ENCODE data around the gene LAD1. TPM values are rescaled to one million over a fixed set of nuclear protein-coding genes. Genes with fewer than 3 reads are reported as not detected.

Gene LAD1
- total and polyA plus RNA-seq, 2 of the 13 experiments (the other 11 are each of a cell fraction or from before 2014, with no cell fraction given), result 10.8 to 65.6 TPM

GRCh38 chr1:201371276-201371675, 27.8 kb downstream of the LAD1 start:
- DNase-seq (ENCODE audit: low spot score) (no peak), FAIRE-seq (no peak), ATAC-seq (no peak)
- TF ChIP-seq ZBTB34 (CRISPR knock-in tag; IDR thresholded peaks at IDR 0.05), result no peak
- no peak for TF ChIP-seq BRD4 (CRISPR knock-in tag; IDR thresholded peaks at IDR 0.05)
- no peak for TF ChIP-seq ZBTB37 (CRISPR knock-in tag; IDR thresholded peaks at IDR 0.05)
- TF ChIP-seq ZNF589 (CRISPR knock-in tag; conservative IDR thresholded peaks at IDR 0.05), result no peak
- H3K4me1 ChIP-seq (ENCODE audit: insufficient read depth, low read length), result no peaks in the 10 kb centered on the region
- POLR2A ChIA-PET, result no interaction called here
- no peaks in the 10 kb centered on the region for H3K9me3 ChIP-seq (ENCODE audit: low read length)
- H3K4me2 ChIP-seq (ENCODE audit: low read depth, low read length), result no peak overlapping the region
- intact Hi-C loops (cut with micrococcal nuclease; ENCODE audit: unreplicated experiment), result no loop called here
- BruUV-seq (replicated peaks), result no TSS peak
- H3K4me3 ChIP-seq (replicated peaks in 1 of 3; ENCODE audit: insufficient read depth in 1 of 3, low read depth in 2 of 3, low read length in 3 of 3), result no peak overlapping the region
- in situ Hi-C loops (cut with HindIII; ENCODE audit: extremely low pct_ligation_motif_present, low pct_unique_long_range_greater_than_20kb), result no loop called here
- H3K79me2 ChIP-seq (ENCODE audit: insufficient read depth, low read length), result no peaks in the 10 kb centered on the region
- peaks cover 10 to 62% of the 10 kb centered on the region in 2 experiments for H3K27me3 ChIP-seq (ENCODE audit: control insufficient read depth in 1 of 2, insufficient read depth in 2 of 2, low read length in 2 of 2)
- no peaks in the 10 kb centered on the region for H4K20me1 ChIP-seq (ENCODE audit: insufficient read depth, low read length)
- H3K27ac ChIP-seq (ENCODE audit: extremely low read length, insufficient read depth, low read length), result no peak overlapping the region
- H2AFZ ChIP-seq (ENCODE audit: low read length), result no peak overlapping the region
- H3K9ac ChIP-seq (ENCODE audit: insufficient read depth, low read depth, low read length), result no peak overlapping the region
- WGBS (ENCODE audit: low lambda C conversion rate), result 21% methylated on average over 9 of the region's 9 CpGs
- no peaks in the 10 kb centered on the region for H3K36me3 ChIP-seq (replicated peaks in 1 of 2; ENCODE audit: control insufficient read depth in 1 of 2, insufficient read depth in 2 of 2, low read length in 2 of 2)
- CTCF ChIA-PET (ENCODE audit: low intra/inter-chr PET ratio, low total read pairs), result no interaction called here

GRCh38 chr1:201370500-201370899, 28.6 kb downstream of the LAD1 start:
- 0% methylated on average over 3 of the region's 3 CpGs for WGBS (ENCODE audit: low lambda C conversion rate)
- Histone ChIP-seq H3K9ac (ENCODE audit: insufficient read depth, low read depth, low read length) (no peak overlapping the region), H3K36me3 (replicated peaks in 1 of 2; ENCODE audit: control insufficient read depth in 1 of 2, insufficient read depth in 2 of 2, low read length in 2 of 2) (no peaks in the 10 kb centered on the region), H3K4me2 (ENCODE audit: low read depth, low read length) (no peak overlapping the region), H3K9me3 (ENCODE audit: low read length) (no peaks in the 10 kb centered on the region), H2AFZ (ENCODE audit: low read length) (no peak overlapping the region), H4K20me1 (ENCODE audit: insufficient read depth, low read length) (no peaks in the 10 kb centered on the region), H3K4me1 (ENCODE audit: insufficient read depth, low read length) (no peaks in the 10 kb centered on the region), H3K27me3 (ENCODE audit: control insufficient read depth in 1 of 2, insufficient read depth in 2 of 2, low read length in 2 of 2) (peaks cover 10 to 55% of the 10 kb centered on the region in 2 experiments; a peak in 4 of 5 replicates), H3K79me2 (ENCODE audit: insufficient read depth, low read length) (no peaks in the 10 kb centered on the region), H3K27ac (ENCODE audit: extremely low read length, insufficient read depth, low read length) (no peak overlapping the region), H3K4me3 (replicated peaks in 1 of 3; ENCODE audit: insufficient read depth in 1 of 3, low read depth in 2 of 3, low read length in 3 of 3) (no peak overlapping the region)
- FAIRE-seq (no peak), DNase-seq (ENCODE audit: low spot score) (no peak), ATAC-seq (no peak)
- intact Hi-C loops (cut with micrococcal nuclease; ENCODE audit: unreplicated experiment) (no loop called here), in situ Hi-C loops (cut with HindIII; ENCODE audit: extremely low pct_ligation_motif_present, low pct_unique_long_range_greater_than_20kb) (no loop called here)
- no TSS peak for BruUV-seq (replicated peaks)
- ChIA-PET POLR2A (no interaction called here), CTCF (ENCODE audit: low intra/inter-chr PET ratio, low total read pairs) (no interaction called here)
- no peak for TF ChIP-seq PRMT3 (CRISPR knock-in tag; IDR thresholded peaks at IDR 0.05; ENCODE audit: borderline replicate concordance, low read depth)
- TF ChIP-seq ZNF773 (CRISPR knock-in tag; IDR thresholded peaks at IDR 0.05; ENCODE audit: borderline replicate concordance), result no peak
- TF ChIP-seq ZBTB3 (CRISPR knock-in tag; IDR thresholded peaks at IDR 0.05; ENCODE audit: borderline replicate concordance, low read depth), result no peak
- no peak for TF ChIP-seq RFX3 (CRISPR knock-in tag; IDR thresholded peaks at IDR 0.05)
- no peak for TF ChIP-seq NFYC (CRISPR knock-in tag; IDR thresholded peaks at IDR 0.05)
- no peak for TF ChIP-seq ATF1 (CRISPR knock-in tag; IDR thresholded peaks at IDR 0.05)
- TF ChIP-seq ZNF296 (CRISPR knock-in tag; conservative IDR thresholded peaks at IDR 0.05), result no peak
- no peak for TF ChIP-seq JUNB (CRISPR knock-in tag; IDR thresholded peaks at IDR 0.05; ENCODE audit: borderline replicate concordance)
- TF ChIP-seq TFE3 (CRISPR knock-in tag; IDR thresholded peaks at IDR 0.05), result no peak
- TF ChIP-seq GATAD2A (CRISPR knock-in tag; IDR thresholded peaks at IDR 0.05), result no peak
- TF ChIP-seq SRSF9 (IDR thresholded peaks at IDR 0.05; ENCODE audit: borderline replicate concordance, insufficient read depth, low read depth, low read length, poor library complexity, severe bottlenecking), result no peak
- no peak for TF ChIP-seq ZNF224 (CRISPR knock-in tag; IDR thresholded peaks at IDR 0.05)

Measured in HepG2 (cell line).